ENCODE measurements around the gene CNTFR. TPM values are rescaled to one million over a fixed set of nuclear protein-coding genes. Genes with fewer than 3 reads are reported as not detected.

Gene CNTFR
- total RNA-seq, 2 donors from 2014 or later: 8.7 to 13.7 TPM

- Histone ChIP-seq H3K27ac (no peak overlapping the region), H3K9me3 (no peaks in the 10 kb centered on the region), H3K4me1 (ENCODE audit: control insufficient read depth in 1 of 2, low read depth in 2 of 2) (peaks cover 0 to 13% of the 10 kb centered on the region in 2 donors), H3K36me3 (no peaks in the 10 kb centered on the region), H3K27me3 (replicated peaks; ENCODE audit: insufficient read depth) (peaks cover 6% of the 10 kb centered on the region), H3K4me3 (no peak overlapping the region)
- DNase-seq (ENCODE audit: low spot score) (no peak), ATAC-seq (ENCODE audit: insufficient number of reproducible peaks, low FRiP score, low read depth) (no peak)
- TF ChIP-seq, protein P1, sequence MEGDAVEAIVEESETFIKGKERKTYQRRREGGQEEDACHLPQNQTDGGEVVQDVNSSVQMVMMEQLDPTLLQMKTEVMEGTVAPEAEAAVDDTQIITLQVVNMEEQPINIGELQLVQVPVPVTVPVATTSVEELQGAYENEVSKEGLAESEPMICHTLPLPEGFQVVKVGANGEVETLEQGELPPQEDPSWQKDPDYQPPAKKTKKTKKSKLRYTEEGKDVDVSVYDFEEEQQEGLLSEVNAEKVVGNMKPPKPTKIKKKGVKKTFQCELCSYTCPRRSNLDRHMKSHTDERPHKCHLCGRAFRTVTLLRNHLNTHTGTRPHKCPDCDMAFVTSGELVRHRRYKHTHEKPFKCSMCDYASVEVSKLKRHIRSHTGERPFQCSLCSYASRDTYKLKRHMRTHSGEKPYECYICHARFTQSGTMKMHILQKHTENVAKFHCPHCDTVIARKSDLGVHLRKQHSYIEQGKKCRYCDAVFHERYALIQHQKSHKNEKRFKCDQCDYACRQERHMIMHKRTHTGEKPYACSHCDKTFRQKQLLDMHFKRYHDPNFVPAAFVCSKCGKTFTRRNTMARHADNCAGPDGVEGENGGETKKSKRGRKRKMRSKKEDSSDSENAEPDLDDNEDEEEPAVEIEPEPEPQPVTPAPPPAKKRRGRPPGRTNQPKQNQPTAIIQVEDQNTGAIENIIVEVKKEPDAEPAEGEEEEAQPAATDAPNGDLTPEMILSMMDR (IDR thresholded peaks at IDR 0.05): no peak
These were observed 24.9 kb downstream of the CNTFR start for GRCh38 chr9:34564617-34565016.

- DNase-seq (ENCODE audit: low spot score): no peak
- peaks cover 6% of the 10 kb centered on the region for H3K27me3 ChIP-seq (replicated peaks; ENCODE audit: insufficient read depth)
These were observed 26.3 kb downstream of the CNTFR start for GRCh38 chr9:34563262-34563661.

DNA sequence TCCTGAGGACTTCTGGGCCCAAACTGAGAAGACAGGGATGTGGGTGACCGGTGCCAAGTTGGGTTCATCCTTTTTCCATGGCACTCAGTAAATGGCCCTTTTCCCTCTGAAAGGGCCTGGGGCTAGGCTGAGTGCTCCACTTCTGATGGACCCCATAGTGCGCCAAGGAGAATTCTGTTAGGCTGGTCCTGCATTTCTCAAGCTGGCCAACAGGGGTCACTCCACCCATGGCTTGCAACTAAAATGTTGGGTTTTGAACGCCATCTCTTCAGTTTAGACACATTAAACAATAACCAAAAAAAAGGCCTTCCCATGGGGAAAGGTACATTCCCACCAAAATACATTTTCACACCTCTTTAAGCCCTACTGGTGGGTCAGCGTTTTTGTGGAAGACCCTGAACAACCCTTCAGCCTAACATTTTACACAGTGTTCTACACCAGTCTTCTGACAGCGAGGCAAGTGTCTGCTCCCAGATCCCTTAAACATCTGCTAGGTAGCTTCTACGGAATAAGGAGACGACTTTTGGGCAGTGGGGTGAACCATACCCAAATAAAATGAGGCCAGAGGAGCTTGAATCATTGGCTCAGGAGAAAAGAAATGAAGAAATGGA is 27.3 kb downstream of the CNTFR start:
- Histone ChIP-seq H3K4me1 (ENCODE audit: control insufficient read depth in 1 of 2, low read depth in 2 of 2) (peaks cover 0 to 18% of the 10 kb centered on the region in 2 donors), H3K27me3 (replicated peaks; ENCODE audit: insufficient read depth) (peaks cover 6% of the 10 kb centered on the region), H3K36me3 (no peaks in the 10 kb centered on the region), H3K9me3 (no peaks in the 10 kb centered on the region), H3K4me3 (no peak overlapping the region), H3K27ac (no peak overlapping the region)
- ATAC-seq (ENCODE audit: insufficient number of reproducible peaks, low FRiP score, low read depth) (no peak), DNase-seq (ENCODE audit: low spot score) (no peak)
- TF ChIP-seq, protein P1 (IDR thresholded peaks at IDR 0.05): peak; percentile 31

More at GRCh38 chr9:34563262-34563661, 26.3 kb downstream of the CNTFR start:
- Histone ChIP-seq H3K36me3 (no peaks in the 10 kb centered on the region), H3K4me3 (no peak overlapping the region), H3K27ac (no peak overlapping the region), H3K9me3 (no peaks in the 10 kb centered on the region), H3K4me1 (ENCODE audit: control insufficient read depth in 1 of 2, low read depth in 2 of 2) (peaks cover 0 to 18% of the 10 kb centered on the region in 2 donors)
- no peak for ATAC-seq (ENCODE audit: insufficient number of reproducible peaks, low FRiP score, low read depth)
- TF ChIP-seq, protein P1 (IDR thresholded peaks at IDR 0.05): no peak

GRCh38 chr9:34560599-34561214 is 28.8 kb downstream of the CNTFR start:
- Histone ChIP-seq H3K4me1 (ENCODE audit: control insufficient read depth in 1 of 2, low read depth in 2 of 2) (peaks cover 0 to 18% of the 10 kb centered on the region in 2 donors), H3K27ac (no peak overlapping the region), H3K36me3 (no peaks in the 10 kb centered on the region), H3K27me3 (replicated peaks; ENCODE audit: insufficient read depth) (no peaks in the 10 kb centered on the region), H3K9me3 (no peaks in the 10 kb centered on the region), H3K4me3 (no peak overlapping the region)
- DNase-seq (ENCODE audit: low spot score) (no peak), ATAC-seq (ENCODE audit: insufficient number of reproducible peaks, low FRiP score, low read depth) (no peak)
- TF ChIP-seq, protein P1 (IDR thresholded peaks at IDR 0.05): no peak

DNA sequence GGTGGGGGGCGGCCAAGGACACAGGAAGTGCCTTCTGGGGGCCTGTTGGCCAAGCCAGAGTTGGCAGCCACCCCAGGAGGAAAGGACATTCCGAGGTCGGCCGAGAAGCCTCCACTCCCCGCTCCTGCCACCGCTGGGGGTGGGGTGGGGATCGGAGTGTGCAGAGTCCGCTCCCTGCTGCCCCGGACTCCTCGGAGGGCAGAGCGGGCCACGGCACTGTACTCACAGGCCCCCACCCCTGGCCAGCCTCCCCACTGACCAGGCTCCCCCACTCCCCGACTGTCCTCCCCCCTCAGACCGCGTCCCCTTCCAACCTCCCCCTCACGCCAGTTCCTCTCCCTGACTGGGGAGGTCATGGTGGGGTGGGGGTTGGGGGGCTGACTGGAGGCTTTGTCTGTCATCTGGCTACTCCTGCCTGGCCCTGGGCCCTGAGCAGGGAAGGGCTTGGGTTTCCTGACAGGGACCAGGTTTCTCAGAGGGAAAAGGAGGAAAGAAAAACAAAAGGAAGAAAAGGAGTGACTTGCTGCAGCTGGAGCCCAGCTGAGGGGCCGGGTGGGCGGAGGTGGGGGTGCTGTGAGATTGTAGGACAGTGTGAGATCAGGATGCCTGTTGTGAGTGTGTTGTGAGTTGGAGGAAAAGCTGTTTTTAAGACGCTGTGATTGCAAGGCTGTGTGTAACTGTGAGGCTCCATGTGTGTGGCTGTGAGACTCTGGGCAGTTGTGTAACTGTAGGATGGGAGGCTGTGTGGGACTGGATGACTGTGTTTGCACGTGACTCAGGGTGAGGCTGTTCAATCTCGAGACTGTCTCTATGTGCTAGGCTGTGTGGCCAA is 29.7 kb downstream of the CNTFR start:
- Histone ChIP-seq H3K27ac (no peak overlapping the region), H3K4me3 (no peak overlapping the region), H3K27me3 (replicated peaks; ENCODE audit: insufficient read depth) (no peaks in the 10 kb centered on the region), H3K36me3 (no peaks in the 10 kb centered on the region), H3K9me3 (no peaks in the 10 kb centered on the region), H3K4me1 (ENCODE audit: control insufficient read depth in 1 of 2, low read depth in 2 of 2) (peaks cover 0 to 18% of the 10 kb centered on the region in 2 donors)
- no peak for DNase-seq (ENCODE audit: low spot score)
- no peak for ATAC-seq (ENCODE audit: insufficient number of reproducible peaks, low FRiP score, low read depth)
- TF ChIP-seq, protein P1 (IDR thresholded peaks at IDR 0.05): no peak
